SK-N-SH treated with all-trans-retinoic acid at 6 μM for 48 hours (cell line): ENCODE results near the gene TOM1L2.

Experiments
- ARNTL ChIP-seq: fragments of 450-650 bp; formaldehyde crosslinking; IDR thresholded peaks from 2 replicates; pipeline ENCODE4 v1.5.0; 2020; ENCODE audit warnings: low read depth, mild to moderate bottlenecking, moderate library complexity, borderline replicate concordance
- BACH2 ChIP-seq: fragments of 250-450 bp; sonication (Bioruptor Pico); IDR thresholded peaks from 2 replicates; pipeline ENCODE4 v1.9.0; 2021; ENCODE audit warnings: mild to moderate bottlenecking, borderline replicate concordance
- CREB5 ChIP-seq: fragments of 250-450 bp; sonication (Bioruptor Pico); IDR thresholded peaks from 2 replicates; pipeline ENCODE4 v1.5.1; 2020; ENCODE audit warnings: low read depth, mild to moderate bottlenecking, moderate library complexity
- CSRNP3 ChIP-seq: fragments of 250-450 bp; sonication (Bioruptor Pico); IDR thresholded peaks from 2 replicates; pipeline ENCODE4 v1.5.1; 2021; ENCODE audit warnings: mild to moderate bottlenecking, moderate library complexity
- ESRRG ChIP-seq: fragments of 250-450 bp; sonication (Bioruptor Pico); IDR thresholded peaks from 2 replicates; pipeline ENCODE4 v1.6.1; 2021; ENCODE audit warnings: mild to moderate bottlenecking
- GLIS3 ChIP-seq: fragments of 250-450 bp; sonication (Bioruptor Pico); IDR thresholded peaks from 2 replicates; pipeline ENCODE4 v1.5.0; 2020; ENCODE audit warnings: mild to moderate bottlenecking, moderate library complexity
- PATZ1 ChIP-seq: fragments of 250-450 bp; sonication (Bioruptor Pico); IDR thresholded peaks from 2 replicates; pipeline ENCODE4 v1.8.0; 2020; ENCODE audit warnings: mild to moderate bottlenecking, moderate library complexity, borderline replicate concordance
- POU6F1 ChIP-seq: fragments of 250-450 bp; sonication (Bioruptor Pico); IDR thresholded peaks from 2 replicates; pipeline ENCODE4 v1.8.0; 2021; ENCODE audit warnings: low read depth, mild to moderate bottlenecking, moderate library complexity, borderline replicate concordance
- RARB ChIP-seq: fragments of 250-450 bp; sonication (Bioruptor Pico); IDR thresholded peaks from 2 replicates; pipeline ENCODE4 v1.8.0; 2021; ENCODE audit warnings: mild to moderate bottlenecking, moderate library complexity
- ZNF70 ChIP-seq: fragments of 450-650 bp; formaldehyde crosslinking; IDR thresholded peaks from 2 replicates; pipeline ENCODE4 v1.5.0; 2020; ENCODE audit warnings: mild to moderate bottlenecking, moderate library complexity

- TF ChIP-seq CSRNP3 (CRISPR knock-in tag) (no peak), RARB (CRISPR knock-in tag) (no peak), ESRRG (CRISPR knock-in tag) (no peak), GLIS3 (CRISPR knock-in tag) (no peak), BACH2 (CRISPR knock-in tag) (no peak), CREB5 (CRISPR knock-in tag) (no peak), ZNF70 (CRISPR knock-in tag) (no peak), ARNTL (CRISPR knock-in tag) (no peak), PATZ1 (CRISPR knock-in tag) (no peak), POU6F1 (CRISPR knock-in tag) (no peak)
Observed at GRCh38 chr17:17855976-17856375, 116.2 kb downstream of the TOM1L2 start.
